ENCODE measurements around the gene COL13A1.

DNA sequence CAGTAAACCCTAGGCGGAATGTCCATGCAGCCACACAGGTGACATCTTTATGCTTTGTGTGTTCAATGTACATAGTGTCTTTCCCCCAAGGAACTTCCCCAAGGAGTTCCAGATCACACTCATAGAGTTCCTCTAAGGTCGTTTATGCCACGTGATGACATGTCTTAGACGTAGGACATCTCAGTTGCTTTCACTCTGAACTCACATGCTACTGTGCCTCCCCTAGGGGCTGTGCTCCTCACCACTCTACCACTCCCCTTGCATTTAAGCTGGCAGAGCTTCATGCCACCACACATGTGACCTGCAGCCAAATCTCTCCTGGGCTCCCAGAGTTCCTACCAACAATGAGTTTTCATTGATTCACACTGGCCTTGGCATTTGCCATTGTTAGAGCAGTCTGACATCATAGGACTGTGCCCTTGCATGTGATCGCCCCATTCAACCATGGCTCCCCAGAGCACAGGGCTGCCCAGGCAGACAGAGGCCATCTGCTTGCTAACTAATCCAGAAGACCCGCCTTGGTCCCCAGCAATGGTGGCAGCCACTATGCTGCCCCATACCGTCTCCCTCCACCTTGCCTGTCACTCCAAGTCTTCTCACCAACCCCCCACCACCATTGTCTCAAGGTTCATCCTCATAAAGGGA, 155.7 kb downstream of the COL13A1 start:
- TF ChIP-seq, protein P1, sequence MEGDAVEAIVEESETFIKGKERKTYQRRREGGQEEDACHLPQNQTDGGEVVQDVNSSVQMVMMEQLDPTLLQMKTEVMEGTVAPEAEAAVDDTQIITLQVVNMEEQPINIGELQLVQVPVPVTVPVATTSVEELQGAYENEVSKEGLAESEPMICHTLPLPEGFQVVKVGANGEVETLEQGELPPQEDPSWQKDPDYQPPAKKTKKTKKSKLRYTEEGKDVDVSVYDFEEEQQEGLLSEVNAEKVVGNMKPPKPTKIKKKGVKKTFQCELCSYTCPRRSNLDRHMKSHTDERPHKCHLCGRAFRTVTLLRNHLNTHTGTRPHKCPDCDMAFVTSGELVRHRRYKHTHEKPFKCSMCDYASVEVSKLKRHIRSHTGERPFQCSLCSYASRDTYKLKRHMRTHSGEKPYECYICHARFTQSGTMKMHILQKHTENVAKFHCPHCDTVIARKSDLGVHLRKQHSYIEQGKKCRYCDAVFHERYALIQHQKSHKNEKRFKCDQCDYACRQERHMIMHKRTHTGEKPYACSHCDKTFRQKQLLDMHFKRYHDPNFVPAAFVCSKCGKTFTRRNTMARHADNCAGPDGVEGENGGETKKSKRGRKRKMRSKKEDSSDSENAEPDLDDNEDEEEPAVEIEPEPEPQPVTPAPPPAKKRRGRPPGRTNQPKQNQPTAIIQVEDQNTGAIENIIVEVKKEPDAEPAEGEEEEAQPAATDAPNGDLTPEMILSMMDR (IDR thresholded peaks at IDR 0.05), result no peak
- TF ChIP-seq POLR2A (IDR thresholded peaks at IDR 0.05), result no peak
- no peak for TF ChIP-seq EP300 (IDR thresholded peaks at IDR 0.05)
- TF ChIP-seq POLR2AphosphoS5 (IDR thresholded peaks at IDR 0.05), result no peak

Data from upper lobe of left lung (tissue), 4 donors.